Loucy (cell line): ENCODE results near the gene CDH4.

Source experiments
- H2AFZ ChIP-seq: fragments of 200-600 bp; sonication (generic); 2 replicates; pipeline ENCODE4 v1.6.0; 2016; ENCODE audit warnings: antibody characterized with exemption, mild to moderate bottlenecking, low read length, moderate library complexity
- H3F3A ChIP-seq: fragments of 200-600 bp; 2 replicates; pipeline ENCODE4 v1.6.0; 2016; ENCODE audit warnings: antibody characterized with exemption, low read depth, mild to moderate bottlenecking
- H3K27me3 ChIP-seq: fragments of 200-600 bp; sonication (generic); 2 replicates; pipeline ENCODE4 v1.6.1; 2014; ENCODE audit warnings: low read length, mild to moderate bottlenecking; ENCODE audit not compliant: insufficient read depth, poor library complexity, severe bottlenecking
- H3K36me3 ChIP-seq: fragments of 200-600 bp; sonication (generic); 2 replicates; pipeline ENCODE4 v1.6.1; 2016; ENCODE audit warnings: low read length; ENCODE audit not compliant: insufficient read depth
- H3K4me1 ChIP-seq: fragments of 200-600 bp; sonication (generic); 2 replicates; pipeline ENCODE4 v1.5.1; 2014; ENCODE audit warnings: low read length, mild to moderate bottlenecking; ENCODE audit not compliant: insufficient read depth, poor library complexity, severe bottlenecking
- H3K4me2 ChIP-seq: fragments of 200-600 bp; sonication (generic); 2 replicates; pipeline ENCODE4 v1.6.0; 2014; ENCODE audit warnings: antibody characterized with exemption, low read length, low read depth, mild to moderate bottlenecking; ENCODE audit not compliant: poor library complexity, severe bottlenecking
- H3K4me3 ChIP-seq: fragments of 200-600 bp; sonication (generic); 2 replicates; pipeline ENCODE4 v1.5.1; 2014; ENCODE audit warnings: low read length, mild to moderate bottlenecking, mixed read lengths; ENCODE audit not compliant: poor library complexity, severe bottlenecking
- H3K79me2 ChIP-seq: fragments of 200-600 bp; sonication (generic); 2 replicates; pipeline ENCODE4 v1.6.1; 2014; ENCODE audit warnings: low read length; ENCODE audit not compliant: insufficient read depth
- H3K9ac ChIP-seq: fragments of 200-600 bp; sonication (generic); 2 replicates; pipeline ENCODE4 v1.6.0; 2014; ENCODE audit warnings: mild to moderate bottlenecking, low read depth, low read length, moderate library complexity; ENCODE audit not compliant: poor library complexity, severe bottlenecking
- H3K9me2 ChIP-seq: fragments of 200-600 bp; sonication (generic); replicated peaks from 2 replicates; pipeline ENCODE4 v1.6.1; 2016; ENCODE audit warnings: low read depth, low read length, mixed read lengths
- H3K9me3 ChIP-seq: fragments of 200-600 bp; sonication (generic); 2 replicates; pipeline ENCODE4 v1.6.1; 2014; ENCODE audit warnings: mild to moderate bottlenecking, antibody characterized with exemption, low read length, low read depth; ENCODE audit not compliant: insufficient read depth
- H4K20me1 ChIP-seq: fragments of 200-600 bp; sonication (generic); 2 replicates; pipeline ENCODE4 v1.6.0; 2014; ENCODE audit warnings: antibody characterized with exemption, low read length, mild to moderate bottlenecking; ENCODE audit not compliant: insufficient read depth, poor library complexity, severe bottlenecking
- EZH2phosphoT487 ChIP-seq: fragments of 200-600 bp; IDR thresholded peaks from 2 replicates; pipeline ENCODE4 v1.6.1; 2018; ENCODE audit warnings: antibody characterized with exemption, mild to moderate bottlenecking, moderate library complexity, borderline replicate concordance
- TF ChIP-seq, protein P1 (sequence below): fragments of 200-600 bp; sonication (generic); conservative IDR thresholded peaks from 2 replicates; pipeline ENCODE4 v1.5.1; 2014; ENCODE audit warnings: mild to moderate bottlenecking, antibody characterized with exemption, low read length

Gene CDH4

DNA sequence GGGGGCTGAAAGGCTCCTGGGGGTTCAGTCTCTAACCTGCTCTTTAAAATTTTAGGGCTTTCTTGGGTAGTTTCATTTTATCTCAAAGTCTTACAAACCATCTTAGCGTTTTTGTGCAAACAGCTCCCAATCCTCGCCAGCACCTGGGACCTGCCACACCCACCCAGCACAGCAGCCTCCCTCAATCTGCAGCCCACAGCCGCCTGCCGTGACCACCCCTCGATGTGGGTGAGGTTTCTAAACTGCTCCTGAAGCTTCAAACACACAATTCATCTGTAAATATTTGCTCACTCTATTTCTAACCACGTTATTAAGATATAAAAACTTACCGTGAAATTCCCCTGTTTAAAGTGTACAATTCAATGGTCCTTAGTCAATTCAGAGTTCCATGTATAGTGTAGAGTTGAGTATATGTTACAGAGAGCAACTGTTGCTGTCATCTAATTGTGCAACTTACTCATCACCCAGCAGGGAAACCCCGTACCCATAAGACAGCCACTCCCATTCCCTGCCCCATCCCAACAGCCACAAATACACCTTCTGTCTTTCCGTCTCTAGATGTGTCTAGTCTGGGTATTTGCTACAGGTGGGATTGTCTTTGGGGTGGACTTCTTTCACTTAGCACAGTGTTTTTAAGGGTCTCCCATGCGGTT lies 432.6 kb downstream of the CDH4 start:
- no peak overlapping the region for H2AFZ ChIP-seq
- no peaks in the 10 kb centered on the region for H3K9me2 ChIP-seq
- H3K9ac ChIP-seq, result no peak overlapping the region
- H3K79me2 ChIP-seq, result no peaks in the 10 kb centered on the region
- TF ChIP-seq, protein P1, sequence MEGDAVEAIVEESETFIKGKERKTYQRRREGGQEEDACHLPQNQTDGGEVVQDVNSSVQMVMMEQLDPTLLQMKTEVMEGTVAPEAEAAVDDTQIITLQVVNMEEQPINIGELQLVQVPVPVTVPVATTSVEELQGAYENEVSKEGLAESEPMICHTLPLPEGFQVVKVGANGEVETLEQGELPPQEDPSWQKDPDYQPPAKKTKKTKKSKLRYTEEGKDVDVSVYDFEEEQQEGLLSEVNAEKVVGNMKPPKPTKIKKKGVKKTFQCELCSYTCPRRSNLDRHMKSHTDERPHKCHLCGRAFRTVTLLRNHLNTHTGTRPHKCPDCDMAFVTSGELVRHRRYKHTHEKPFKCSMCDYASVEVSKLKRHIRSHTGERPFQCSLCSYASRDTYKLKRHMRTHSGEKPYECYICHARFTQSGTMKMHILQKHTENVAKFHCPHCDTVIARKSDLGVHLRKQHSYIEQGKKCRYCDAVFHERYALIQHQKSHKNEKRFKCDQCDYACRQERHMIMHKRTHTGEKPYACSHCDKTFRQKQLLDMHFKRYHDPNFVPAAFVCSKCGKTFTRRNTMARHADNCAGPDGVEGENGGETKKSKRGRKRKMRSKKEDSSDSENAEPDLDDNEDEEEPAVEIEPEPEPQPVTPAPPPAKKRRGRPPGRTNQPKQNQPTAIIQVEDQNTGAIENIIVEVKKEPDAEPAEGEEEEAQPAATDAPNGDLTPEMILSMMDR, result no peak
- no peak for TF ChIP-seq EZH2phosphoT487
- H3K4me2 ChIP-seq, result no peak overlapping the region
- no peaks in the 10 kb centered on the region for H3K36me3 ChIP-seq
- no peaks in the 10 kb centered on the region for H3F3A ChIP-seq
- H3K9me3 ChIP-seq, result no peaks in the 10 kb centered on the region
- no peaks in the 10 kb centered on the region for H4K20me1 ChIP-seq
- no peaks in the 10 kb centered on the region for H3K4me1 ChIP-seq
- no peak overlapping the region for H3K4me3 ChIP-seq
- no peaks in the 10 kb centered on the region for H3K27me3 ChIP-seq

DNA sequence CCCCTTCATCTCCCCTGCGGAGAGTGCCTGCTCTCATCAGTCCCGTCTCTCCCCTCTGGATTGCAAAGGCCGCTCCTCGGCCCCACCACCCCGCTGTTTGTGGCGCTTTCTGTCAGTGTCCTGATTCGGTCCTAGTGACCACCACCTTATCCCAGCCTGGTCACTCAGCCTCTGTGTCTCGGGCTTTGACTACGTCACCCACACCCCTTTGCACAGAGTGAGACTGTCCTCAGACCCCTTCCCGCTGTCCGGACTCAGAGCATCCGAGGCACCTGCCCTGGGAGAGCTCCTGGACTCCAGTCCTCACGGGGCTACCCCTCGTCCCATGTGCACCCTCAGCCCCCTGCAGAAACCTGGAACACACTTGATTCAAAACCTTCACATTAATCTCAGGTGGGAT lies 433.4 kb downstream of the CDH4 start:
- Histone ChIP-seq H3K4me3 (no peak overlapping the region), H3K9me3 (no peaks in the 10 kb centered on the region), H2AFZ (no peak overlapping the region), H3K27me3 (no peaks in the 10 kb centered on the region), H3K4me1 (no peaks in the 10 kb centered on the region), H3K9me2 (no peaks in the 10 kb centered on the region), H3F3A (no peaks in the 10 kb centered on the region), H3K36me3 (no peaks in the 10 kb centered on the region), H3K79me2 (no peaks in the 10 kb centered on the region), H3K4me2 (no peak overlapping the region), H3K9ac (no peak overlapping the region), H4K20me1 (no peaks in the 10 kb centered on the region)
- TF ChIP-seq, protein P1, result no peak
- TF ChIP-seq EZH2phosphoT487, result no peak

DNA sequence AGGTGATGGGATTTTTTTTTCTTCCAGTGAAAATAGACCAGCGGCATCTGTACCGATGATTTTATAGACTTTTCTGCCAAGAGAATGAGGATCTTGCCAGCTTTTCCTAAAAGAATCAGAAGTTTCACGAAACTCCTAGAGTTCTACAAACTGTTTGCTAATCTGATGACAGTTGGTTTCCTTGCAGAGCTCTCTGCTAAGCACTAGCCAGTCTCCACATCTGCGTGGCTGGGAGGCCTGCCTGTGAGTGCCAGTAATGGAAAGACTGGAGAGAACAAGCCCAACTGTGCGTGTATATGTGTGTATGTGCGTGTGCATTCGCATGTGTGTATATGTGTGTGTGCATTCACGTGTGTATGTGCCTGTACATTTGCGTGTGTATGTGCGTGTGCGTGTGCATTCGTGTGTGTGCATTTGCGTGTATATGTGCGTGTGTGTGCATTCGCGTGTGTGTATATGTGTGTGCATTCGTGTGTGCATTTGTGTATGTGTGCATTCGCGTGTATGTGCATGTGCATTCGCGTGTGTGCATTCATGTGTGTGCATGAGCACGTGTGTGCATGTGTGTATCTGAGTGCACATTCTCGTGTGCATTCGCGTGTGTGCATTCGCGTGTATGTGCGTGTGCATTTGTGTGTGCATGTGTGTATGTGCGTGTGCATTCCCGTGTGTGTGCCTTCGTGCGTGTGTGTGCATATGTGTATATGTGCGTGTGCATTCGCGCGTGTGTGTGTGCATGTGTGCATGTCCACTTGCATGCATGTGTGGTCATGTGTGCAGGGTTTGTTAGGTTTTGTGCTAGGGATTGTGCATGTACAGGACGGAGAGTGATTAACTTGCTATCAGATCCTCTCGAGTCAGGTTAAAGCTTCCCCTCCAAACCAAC lies 434.2 kb downstream of the CDH4 start:
- no peak for TF ChIP-seq EZH2phosphoT487
- TF ChIP-seq, protein P1, result no peak
- H3K79me2 ChIP-seq, result no peaks in the 10 kb centered on the region
- no peaks in the 10 kb centered on the region for H3K4me1 ChIP-seq
- no peaks in the 10 kb centered on the region for H4K20me1 ChIP-seq
- no peaks in the 10 kb centered on the region for H3K9me3 ChIP-seq
- no peaks in the 10 kb centered on the region for H3K36me3 ChIP-seq
- no peak overlapping the region for H3K9ac ChIP-seq
- no peak overlapping the region for H3K4me2 ChIP-seq
- no peaks in the 10 kb centered on the region for H3K27me3 ChIP-seq
- no peak overlapping the region for H2AFZ ChIP-seq
- H3K9me2 ChIP-seq, result no peaks in the 10 kb centered on the region
- no peaks in the 10 kb centered on the region for H3F3A ChIP-seq
- H3K4me3 ChIP-seq, result no peak overlapping the region
